ENCODE results near the gene NIFK. TPM values are rescaled to one million over a fixed set of nuclear protein-coding genes. Genes with fewer than 3 reads are reported as not detected.
A peak's percentile ranks its signal among the peaks of the same experiment; 100 is the strongest.

The NIFK gene
- total RNA-seq, 4 donors from 2014 or later = 33.0 to 97.2 (median 50.1) TPM

DNA sequence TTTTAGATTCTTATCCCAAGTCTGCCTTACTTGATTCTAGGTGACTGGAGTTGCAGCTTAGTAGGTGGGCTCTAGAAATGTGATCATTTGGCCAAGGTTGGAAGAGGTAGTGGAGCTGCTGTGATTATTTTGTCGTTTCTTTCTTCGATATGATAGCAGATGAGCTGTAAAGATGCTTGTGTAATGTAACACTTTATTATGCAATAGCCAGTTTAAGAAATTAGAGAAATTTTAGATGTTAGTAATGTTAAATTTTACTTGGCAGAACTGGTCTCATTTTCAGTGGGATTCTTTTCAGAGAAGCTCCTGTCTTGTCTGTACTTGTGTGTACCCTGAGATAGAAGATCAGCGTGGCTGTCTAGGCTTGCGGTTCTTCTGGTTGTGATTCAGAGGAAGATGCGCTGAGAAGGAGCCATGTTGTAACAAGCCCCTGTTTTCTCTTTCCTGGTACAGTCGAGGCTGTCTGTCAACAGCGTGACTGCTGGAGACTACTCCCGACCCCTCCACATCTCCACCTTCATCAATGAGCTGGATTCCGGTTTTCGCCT, 28.1 kb upstream of the NIFK start:
- 94% methylated on average over 10 of the region's 10 CpGs for WGBS, 2 donors
- no peak for DNase-seq (ENCODE audit: low spot score in 2 of 2)
- Histone ChIP-seq H3K4me1 (no peaks in the 10 kb centered on the region), H3K9me3 (no peaks in the 10 kb centered on the region), H3K27me3 (no peaks in the 10 kb centered on the region), H3K36me3 (peaks cover 0 to 99% (median 24%) of the 10 kb centered on the region in 3 donors), H3K4me3 (no peak overlapping the region), H3K27ac (no peak overlapping the region)
- no peak for TF ChIP-seq EP300 (IDR thresholded peaks at IDR 0.05)
- no peak for TF ChIP-seq POLR2A (IDR thresholded peaks at IDR 0.05)
- TF ChIP-seq, protein P1, sequence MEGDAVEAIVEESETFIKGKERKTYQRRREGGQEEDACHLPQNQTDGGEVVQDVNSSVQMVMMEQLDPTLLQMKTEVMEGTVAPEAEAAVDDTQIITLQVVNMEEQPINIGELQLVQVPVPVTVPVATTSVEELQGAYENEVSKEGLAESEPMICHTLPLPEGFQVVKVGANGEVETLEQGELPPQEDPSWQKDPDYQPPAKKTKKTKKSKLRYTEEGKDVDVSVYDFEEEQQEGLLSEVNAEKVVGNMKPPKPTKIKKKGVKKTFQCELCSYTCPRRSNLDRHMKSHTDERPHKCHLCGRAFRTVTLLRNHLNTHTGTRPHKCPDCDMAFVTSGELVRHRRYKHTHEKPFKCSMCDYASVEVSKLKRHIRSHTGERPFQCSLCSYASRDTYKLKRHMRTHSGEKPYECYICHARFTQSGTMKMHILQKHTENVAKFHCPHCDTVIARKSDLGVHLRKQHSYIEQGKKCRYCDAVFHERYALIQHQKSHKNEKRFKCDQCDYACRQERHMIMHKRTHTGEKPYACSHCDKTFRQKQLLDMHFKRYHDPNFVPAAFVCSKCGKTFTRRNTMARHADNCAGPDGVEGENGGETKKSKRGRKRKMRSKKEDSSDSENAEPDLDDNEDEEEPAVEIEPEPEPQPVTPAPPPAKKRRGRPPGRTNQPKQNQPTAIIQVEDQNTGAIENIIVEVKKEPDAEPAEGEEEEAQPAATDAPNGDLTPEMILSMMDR (IDR thresholded peaks at IDR 0.05) = no peak

- Histone ChIP-seq H3K27me3 (no peaks in the 10 kb centered on the region), H3K9me3 (no peaks in the 10 kb centered on the region), H3K4me3 (peak within 1 kb of the TSS; percentile 69 to 79 (median 76)), H3K36me3 (peaks cover 0 to 14% (median 3%) of the 10 kb centered on the region in 3 donors), H3K4me1 (peaks cover 0 to 35% (median 18%) of the 10 kb centered on the region in 4 donors), H3K27ac (peak within 1 kb of the TSS; percentile 34 to 78 (median 69))
- peak; percentile 96 to 98 for DNase-seq (ENCODE audit: low spot score in 2 of 2)
- peak in 1 of 2 donors; percentile 50 for TF ChIP-seq POLR2A (IDR thresholded peaks at IDR 0.05)
- TF ChIP-seq, protein P1 (IDR thresholded peaks at IDR 0.05) = peak in 2 of 5 experiments; percentile 40 to 63
- TF ChIP-seq EP300 (IDR thresholded peaks at IDR 0.05) = peak; percentile 77 to 98
- 1 to 2% methylated on average over 37 to 60 of the region's 67 CpGs for whole genome bisulfite sequencing, 2 donors
Measured at GRCh38 chr2:121755237-121756111, 18.8 kb upstream of the NIFK start, which contains the start of gene TSN. Gene TSN (plus strand): TSS chr2:121755651. CDS start chr2:121755780, 129 bp downstream.

DNA sequence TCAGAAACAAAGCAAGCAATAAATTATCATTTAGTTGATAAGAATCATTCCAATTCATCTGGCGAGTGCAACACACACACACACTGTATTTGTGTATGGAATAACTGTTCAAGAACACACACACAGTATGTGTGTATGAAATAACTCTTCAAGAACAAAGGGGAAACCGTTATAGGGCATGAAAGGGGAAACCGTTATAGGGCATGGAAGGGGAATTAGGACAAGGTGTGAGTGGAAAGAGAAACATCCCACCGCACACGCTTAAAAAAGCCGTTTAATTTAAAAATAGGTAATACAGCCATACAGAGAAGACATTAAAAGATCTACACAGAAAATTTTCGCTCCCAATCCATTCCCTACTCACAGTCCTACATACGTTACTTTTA, 18.2 kb upstream of the NIFK start:
- Histone ChIP-seq H3K9me3 (no peaks in the 10 kb centered on the region), H3K4me3 (peak overlapping the region; percentile 47 to 78 (median 72)), H3K4me1 (peaks cover 0 to 35% (median 18%) of the 10 kb centered on the region in 4 donors), H3K36me3 (peaks cover 0 to 8% (median 0%) of the 10 kb centered on the region in 3 donors), H3K27me3 (no peaks in the 10 kb centered on the region), H3K27ac (peak overlapping the region in 2 of 4 donors; percentile 41 to 78)
- no peak for DNase-seq (ENCODE audit: low spot score in 2 of 2)
- TF ChIP-seq, protein P1 (IDR thresholded peaks at IDR 0.05) = no peak
- TF ChIP-seq EP300 (IDR thresholded peaks at IDR 0.05) (no peak), POLR2A (IDR thresholded peaks at IDR 0.05) (no peak)
- 1 to 2% methylated on average over 8 of the region's 8 CpGs for WGBS, 2 donors

- 55 to 58% methylated on average over 4 of the region's 4 CpGs for WGBS, 2 donors
- H3K4me3 ChIP-seq = no peak overlapping the region
- TF ChIP-seq POLR2A (IDR thresholded peaks at IDR 0.05) (no peak), EP300 (IDR thresholded peaks at IDR 0.05) (no peak)
- TF ChIP-seq, protein P1 (IDR thresholded peaks at IDR 0.05) = no peak
Measured at GRCh38 chr2:121748202-121748601, 11.5 kb upstream of the NIFK start.

More at GRCh38 chr2:121748202-121748601, 11.5 kb upstream of the NIFK start:
- Histone ChIP-seq H3K9me3 (no peaks in the 10 kb centered on the region), H3K4me1 (no peaks in the 10 kb centered on the region), H3K36me3 (no peaks in the 10 kb centered on the region), H3K27ac (no peak overlapping the region), H3K27me3 (no peaks in the 10 kb centered on the region)
- DNase-seq (ENCODE audit: low spot score in 2 of 2) = no peak
